AG08395 (cell line): ENCODE data around the gene CACUL1.

ENCODE experiments used
- DNase-seq: peaks from one replicate; pipeline ENCODE4 v3.0.0; 2012; ENCODE audit warnings: mixed read lengths, low spot score

The CACUL1 gene

GRCh38 chr10:118732245-118733165, 22.3 kb downstream of the CACUL1 start:
- DNase-seq = no peak

GRCh38 chr10:118730756-118731456, 23.9 kb downstream of the CACUL1 start:
- no peak for DNase-seq

GRCh38 chr10:118729641-118730258, 25.0 kb downstream of the CACUL1 start:
- DNase-seq = no peak

GRCh38 chr10:118729200-118729599, 25.6 kb downstream of the CACUL1 start:
- no peak for DNase-seq

GRCh38 chr10:118725886-118726500, 28.8 kb downstream of the CACUL1 start:
- peak; percentile 14 for DNase-seq

GRCh38 chr10:118723466-118723865, 31.3 kb downstream of the CACUL1 start:
- peak; percentile 69 for DNase-seq

- DNase-seq = no peak
These were observed 33.3 kb downstream of the CACUL1 start for GRCh38 chr10:118721539-118721876.

- DNase-seq = peak; percentile 48
These were observed 33.9 kb downstream of the CACUL1 start for GRCh38 chr10:118720685-118721538.

GRCh38 chr10:118714366-118714765, 40.4 kb downstream of the CACUL1 start:
- no peak for DNase-seq

- DNase-seq = no peak
These were observed 41.7 kb downstream of the CACUL1 start for GRCh38 chr10:118712930-118713634.

GRCh38 chr10:118712080-118712479, 42.7 kb downstream of the CACUL1 start:
- DNase-seq = no peak

- DNase-seq = no peak
These were observed 44.3 kb downstream of the CACUL1 start for GRCh38 chr10:118710487-118710886.

GRCh38 chr10:118708571-118708970, 46.2 kb downstream of the CACUL1 start:
- no peak for DNase-seq

- DNase-seq = no peak
These were observed 50.1 kb downstream of the CACUL1 start for GRCh38 chr10:118704711-118705110.

GRCh38 chr10:118701529-118702323, 53.0 kb downstream of the CACUL1 start:
- no peak for DNase-seq

GRCh38 chr10:118698421-118698820, 56.3 kb downstream of the CACUL1 start:
- peak; percentile 20 for DNase-seq

- peak; percentile 44 for DNase-seq
These were observed 59.9 kb downstream of the CACUL1 start for GRCh38 chr10:118694848-118695247.

- peak; percentile 89 for DNase-seq
These were observed 61.9 kb downstream of the CACUL1 start for GRCh38 chr10:118692872-118693271.

GRCh38 chr10:118689070-118689858, 65.5 kb downstream of the CACUL1 start:
- no peak for DNase-seq
